NCI-H1092 treated with DMSO at 0.1 percent for 48 hours (cell line): ENCODE results near the gene TNFRSF19.
A peak's percentile ranks its signal among the peaks of the same experiment; 100 is the strongest.
"Not testable (repeated sequence)": the region's sequence is repeated elsewhere in the genome, so short reads cannot be mapped to it uniquely, and the experiment has no call there.

ENCODE experiments used
- DNase-seq: peaks from one replicate; lab custom pipeline; 2025; lab: John Stamatoyannopoulos, UW

TNFRSF19 gene

DNA sequence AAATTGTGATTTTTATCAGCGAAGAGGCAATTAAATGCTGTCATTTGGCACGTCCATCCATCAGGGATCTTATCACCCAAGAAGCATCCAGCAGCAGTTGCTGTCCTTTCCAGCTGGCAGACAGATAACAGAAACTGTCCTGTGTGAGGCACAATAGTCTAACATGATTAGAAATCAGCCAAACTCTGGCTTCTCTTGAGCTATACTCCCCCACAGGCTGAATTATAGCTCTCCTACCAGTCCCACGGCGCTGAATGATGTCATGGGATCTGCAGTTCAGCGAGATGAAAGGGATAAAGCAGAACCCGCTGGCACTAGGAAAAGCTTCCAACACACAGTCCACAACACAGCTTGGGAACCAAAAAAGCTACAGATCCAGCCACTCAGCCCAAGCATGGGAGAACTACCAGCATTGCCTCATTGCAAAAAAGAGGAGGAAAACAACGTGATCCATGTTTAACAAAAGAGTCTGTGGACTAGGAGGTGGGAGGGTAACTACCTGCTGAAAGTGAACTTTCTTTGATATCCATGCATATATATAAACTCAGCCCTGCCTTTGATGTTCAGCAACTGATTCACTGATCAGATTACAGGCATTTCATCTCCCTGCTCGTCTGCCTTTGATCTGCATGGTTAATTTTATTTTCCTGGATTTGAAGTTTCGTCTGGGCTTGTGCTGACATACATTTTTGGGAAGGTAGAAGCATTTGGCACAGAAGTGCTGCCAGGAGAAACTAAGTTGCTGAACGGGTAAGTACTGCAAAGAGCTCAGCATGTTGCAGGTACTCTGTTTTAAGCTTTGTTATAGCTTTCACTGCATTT, at the start of gene TNFRSF19:
Gene TNFRSF19, plus strand, starts transcription at position 314 of the 822 bp plus-strand sequence. CDS start 19,772 bp downstream, outside the sequence.
- DNase-seq = peak; percentile 21

- DNase-seq = not testable (repeated sequence)
These were observed 40.3 kb upstream of the TNFRSF19 start for GRCh38 chr13:23529926-23530325.

DNA sequence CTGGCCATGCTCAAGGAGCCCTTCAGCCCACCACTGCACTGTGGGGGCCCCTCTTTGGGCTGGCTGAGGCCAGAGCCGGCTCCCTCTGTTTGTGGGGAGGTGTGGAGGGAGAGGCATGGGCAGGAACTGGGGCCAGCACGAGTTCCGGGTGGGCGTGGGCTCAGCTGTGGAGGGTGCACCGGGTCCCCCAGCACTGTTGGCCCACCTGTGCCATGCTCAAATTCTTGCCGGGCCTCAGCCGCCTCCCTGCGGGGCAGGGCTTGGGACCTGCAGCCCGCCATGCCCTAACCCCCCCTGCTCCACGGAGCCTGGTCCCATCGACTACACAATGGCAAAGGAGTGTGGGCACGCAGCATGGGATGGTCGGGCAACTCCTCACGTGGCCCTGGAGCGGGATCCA, 38.8 kb upstream of the TNFRSF19 start:
- DNase-seq = no peak

DNA sequence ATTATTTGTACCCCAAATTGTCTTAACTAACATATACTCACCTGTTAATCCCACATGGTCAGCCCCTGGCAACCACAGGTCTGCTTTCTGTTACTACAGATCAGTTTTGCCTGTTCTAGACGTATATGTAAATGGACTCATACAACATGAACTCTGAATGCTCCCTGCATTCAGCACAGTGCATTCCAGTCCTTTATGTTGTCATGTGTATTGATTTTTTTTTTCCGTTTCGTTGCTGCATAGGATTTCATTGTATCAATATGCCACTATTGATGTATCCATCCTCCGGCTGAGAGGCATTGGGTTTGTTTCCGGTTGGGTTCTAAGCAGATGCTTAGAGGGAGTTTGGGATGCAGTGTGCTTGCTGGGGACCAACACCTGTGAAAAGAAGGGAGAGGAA, 36.1 kb upstream of the TNFRSF19 start:
- no peak for DNase-seq

GRCh38 chr13:23541221-23541824, 28.9 kb upstream of the TNFRSF19 start:
- DNase-seq = no peak

DNA sequence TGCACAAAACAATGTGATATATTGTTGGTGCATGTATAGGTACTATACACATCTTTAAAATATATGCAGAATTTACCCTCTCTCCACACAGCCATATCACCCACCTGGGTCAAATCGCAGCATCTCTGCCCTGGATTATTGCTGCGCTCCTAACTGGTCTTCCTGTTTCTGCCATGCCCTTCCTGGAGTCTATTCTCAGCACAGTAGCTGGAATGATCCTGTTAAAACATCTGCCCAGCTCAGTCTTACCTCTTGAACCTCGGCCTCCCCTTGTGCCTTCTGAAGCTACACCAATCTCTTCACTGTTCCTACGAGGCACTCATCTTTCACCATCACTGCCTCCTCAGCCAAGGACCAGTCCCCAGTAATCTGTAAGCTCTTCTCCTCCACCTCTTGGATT, 25.5 kb upstream of the TNFRSF19 start:
- no peak for DNase-seq

DNA sequence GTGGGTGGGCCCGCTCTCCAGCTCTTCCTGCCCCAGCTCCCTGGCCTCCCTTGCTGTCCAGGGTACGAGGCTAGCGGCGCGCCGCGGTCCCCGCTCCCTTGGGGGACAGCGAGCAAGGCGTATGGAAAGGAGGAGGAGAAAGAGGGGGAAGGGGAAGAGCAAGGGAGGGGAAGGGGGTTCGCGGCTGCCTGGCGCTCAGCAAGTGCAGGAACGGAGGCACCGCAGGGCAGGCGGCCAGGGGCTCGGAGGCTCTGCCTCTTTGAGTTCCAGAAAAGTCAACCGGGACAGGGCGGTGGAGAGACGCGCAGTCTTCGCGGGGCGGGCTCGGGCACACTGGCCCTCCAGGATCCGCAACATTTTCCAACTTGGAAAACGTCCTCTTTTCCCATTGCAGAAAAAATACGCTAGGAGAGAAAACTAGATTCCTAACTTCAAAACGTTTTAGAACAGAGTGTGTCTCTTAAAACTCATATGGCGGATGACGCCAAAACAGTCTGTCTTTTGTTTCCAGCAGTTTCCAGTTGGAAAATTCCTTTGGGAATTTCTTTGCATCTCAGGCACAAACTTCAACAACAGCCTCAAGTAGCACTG, 23.1 kb upstream of the TNFRSF19 start:
- DNase-seq = no peak

DNA sequence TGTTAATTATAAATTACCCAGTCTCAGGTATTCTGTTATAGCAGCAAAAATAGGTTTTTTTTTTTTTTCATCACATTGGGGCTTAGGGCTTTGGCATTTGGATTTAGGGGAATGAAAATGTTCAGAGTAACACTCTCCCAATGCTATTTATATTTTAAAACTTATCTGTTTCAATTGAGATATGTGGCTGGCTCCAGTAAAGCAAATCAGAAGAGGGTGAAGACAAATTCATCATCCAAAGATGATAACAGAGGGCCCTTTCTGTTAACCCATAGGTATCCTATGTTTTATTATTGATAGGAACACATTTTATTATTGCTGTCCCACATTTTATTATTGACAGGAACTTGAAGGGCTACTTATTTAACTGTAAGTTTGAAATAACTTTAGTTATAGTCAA, 20.5 kb upstream of the TNFRSF19 start:
- no peak for DNase-seq

- DNase-seq = no peak
These were observed 20.0 kb upstream of the TNFRSF19 start for GRCh38 chr13:23550163-23550562.

GRCh38 chr13:23551213-23552008, 18.8 kb upstream of the TNFRSF19 start:
- DNase-seq = no peak

DNA sequence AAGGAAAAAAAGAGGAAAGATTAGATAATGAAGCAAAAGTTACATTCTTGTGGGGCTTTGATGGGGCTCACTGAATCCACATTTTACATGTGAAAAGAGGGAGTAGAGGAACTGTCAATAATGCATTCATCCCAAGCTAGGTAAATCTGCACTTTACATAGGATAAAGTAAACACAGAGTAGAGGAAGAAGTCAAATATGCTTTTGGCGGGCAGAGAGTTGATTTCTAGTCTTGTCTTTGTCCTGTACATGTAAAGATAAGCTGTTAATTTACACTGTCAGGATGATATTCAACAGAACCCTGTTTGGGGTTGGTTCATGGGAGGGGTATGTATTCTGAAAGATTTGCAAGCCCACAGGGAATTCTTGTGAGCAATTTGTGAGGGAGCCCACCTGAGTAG, 18.0 kb upstream of the TNFRSF19 start:
- no peak for DNase-seq

DNA sequence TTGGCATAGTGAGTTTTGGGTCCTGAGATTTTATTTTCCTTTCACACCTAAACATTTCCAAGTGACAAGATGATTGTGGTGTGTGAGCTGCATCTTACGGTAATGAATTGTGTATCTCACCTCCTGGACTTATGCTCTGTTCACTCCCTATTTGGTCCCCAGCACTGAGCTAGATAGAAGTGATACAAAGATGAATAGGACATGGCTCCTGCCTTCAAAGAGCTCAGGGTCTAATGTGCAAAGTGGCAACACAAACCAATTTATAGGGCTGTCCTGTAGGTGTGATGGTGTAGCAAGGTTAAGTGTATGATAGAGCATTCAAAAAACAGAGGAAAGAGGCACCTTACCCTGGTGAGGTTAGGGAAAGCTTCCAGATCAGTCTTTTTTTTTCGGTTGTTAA, 17.6 kb upstream of the TNFRSF19 start:
- no peak for DNase-seq

GRCh38 chr13:23554000-23554399, 16.2 kb upstream of the TNFRSF19 start:
- DNase-seq = no peak

- no peak for DNase-seq
These were observed 13.2 kb upstream of the TNFRSF19 start for GRCh38 chr13:23557043-23557442.

GRCh38 chr13:23557733-23558132, 12.5 kb upstream of the TNFRSF19 start:
- DNase-seq = no peak

DNA sequence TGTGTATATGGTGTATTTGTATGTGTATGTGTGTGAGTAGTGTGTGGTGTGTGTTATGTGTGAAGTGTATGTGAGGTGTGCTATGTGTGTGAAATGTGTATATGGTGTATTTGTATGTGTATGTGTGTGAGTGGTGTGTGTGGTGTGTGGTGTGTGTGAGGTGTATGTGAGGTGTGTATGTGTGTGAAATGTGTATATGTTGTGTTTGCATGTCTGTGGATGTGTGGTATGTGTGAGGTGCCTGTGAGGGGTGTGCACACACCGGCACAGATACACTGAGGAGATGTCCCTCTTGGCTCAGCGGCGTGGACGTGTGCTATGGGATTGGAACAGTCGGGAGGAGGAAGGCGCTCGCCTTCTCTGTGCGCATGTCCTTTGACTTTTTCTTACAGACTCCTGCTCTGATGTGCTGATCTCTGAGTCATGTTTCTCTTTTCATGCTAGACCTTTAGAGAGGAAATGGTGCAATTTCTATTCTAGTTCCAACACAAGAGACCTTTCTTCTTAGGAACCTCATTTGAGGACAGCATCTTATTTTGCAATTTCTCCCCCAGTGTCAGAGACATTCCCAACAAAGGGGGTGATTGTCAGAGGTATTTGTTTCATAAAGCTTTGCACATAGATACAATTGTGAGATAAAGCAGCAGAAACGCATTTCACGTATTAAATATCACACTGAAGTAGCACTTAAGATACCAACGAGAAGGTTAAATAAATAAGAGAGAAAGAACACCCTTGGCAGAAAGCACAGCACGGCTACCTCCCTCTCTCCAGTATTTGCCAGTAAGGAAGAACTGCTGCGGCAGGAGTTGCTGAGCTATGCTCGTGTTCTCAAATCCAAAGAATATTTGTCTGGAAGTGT, 11.3 kb upstream of the TNFRSF19 start:
- peak; percentile 87 for DNase-seq

DNA sequence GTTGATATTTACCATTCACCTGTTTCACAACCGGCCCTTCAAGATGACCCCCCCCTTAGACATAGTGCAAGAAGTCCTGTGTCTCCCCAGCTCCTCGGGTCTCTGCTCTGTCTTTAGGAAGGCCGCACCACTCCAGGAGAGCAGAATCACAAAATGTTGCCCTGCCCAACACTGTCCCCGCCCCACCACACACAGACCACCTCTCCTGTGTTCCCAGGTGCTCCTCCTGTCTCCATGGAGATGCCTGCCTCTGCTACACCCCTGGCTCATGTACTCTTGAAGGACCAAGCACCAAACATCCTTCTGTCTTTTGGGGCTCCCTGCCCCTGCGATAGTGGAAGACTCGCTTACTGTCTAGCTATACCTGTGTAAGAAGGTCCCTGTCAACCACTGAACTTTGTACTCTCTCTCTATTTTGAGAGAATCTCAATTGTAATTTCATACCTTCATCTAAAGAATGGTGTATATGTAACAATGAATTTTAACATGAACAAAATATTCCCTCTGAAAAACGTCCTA, 9.6 kb upstream of the TNFRSF19 start:
- no peak for DNase-seq

DNA sequence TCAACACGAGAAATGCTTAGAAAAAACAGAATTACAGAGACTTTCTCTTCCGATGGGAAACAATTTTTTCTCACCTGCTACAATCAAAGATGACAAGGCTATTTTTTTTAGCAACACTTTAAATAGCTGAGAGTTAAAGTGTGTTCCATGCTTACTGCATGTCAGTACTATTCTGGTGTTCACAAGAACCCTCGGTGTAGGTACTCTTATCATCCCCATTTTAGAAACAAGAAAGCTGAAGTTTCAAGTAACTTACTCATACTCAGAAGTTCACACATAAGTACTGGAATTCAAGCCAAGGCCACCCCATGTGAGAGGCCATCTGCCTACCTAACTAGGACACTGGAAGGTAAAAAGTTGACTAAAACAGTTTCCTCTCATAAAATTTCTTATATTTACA, 9.0 kb upstream of the TNFRSF19 start:
- DNase-seq = no peak

- no peak for DNase-seq
These were observed 6.9 kb upstream of the TNFRSF19 start for GRCh38 chr13:23563085-23563845.

GRCh38 chr13:23567906-23568460, 2.2 kb upstream of the TNFRSF19 start:
- no peak for DNase-seq
